HEK293 (cell line): ENCODE data around the gene GLRX2.

Experiments used
- BCL11A ChIP-seq: fragments of 450-650 bp; formaldehyde crosslinking; IDR thresholded peaks from 2 replicates; pipeline ENCODE4 v1.5.1; 2016; ENCODE audit warnings: low read depth, missing biosample characterization, missing genetic modification characterization
- BCL6B ChIP-seq: fragments of 450-650 bp; formaldehyde crosslinking; IDR thresholded peaks from 2 replicates; pipeline ENCODE4 v1.5.1; 2017; ENCODE audit warnings: missing biosample characterization, missing genetic modification characterization
- GFI1B ChIP-seq: fragments of 450-650 bp; formaldehyde crosslinking; IDR thresholded peaks from 2 replicates; pipeline ENCODE4 v1.5.1; 2016; ENCODE audit warnings: missing biosample characterization, missing genetic modification characterization
- HIC1 ChIP-seq: fragments of 450-650 bp; formaldehyde crosslinking; IDR thresholded peaks from 2 replicates; pipeline ENCODE4 v1.5.1; 2016; ENCODE audit warnings: missing biosample characterization, missing genetic modification characterization
- HOXA7 ChIP-seq: sonication (generic); formaldehyde crosslinking; IDR thresholded peaks from 2 replicates; pipeline ENCODE4 v1.8.1; 2022; ENCODE audit warnings: missing genetic modification reagents, borderline replicate concordance
- HOXC10 ChIP-seq: sonication (generic); formaldehyde crosslinking; IDR thresholded peaks from 2 replicates; pipeline ENCODE4 v1.8.1; 2023; ENCODE audit warnings: mild to moderate bottlenecking, missing genetic modification reagents
- MEIS1 ChIP-seq: sonication (generic); formaldehyde crosslinking; IDR thresholded peaks from 2 replicates; pipeline ENCODE4 v1.8.1; 2022; ENCODE audit warnings: missing genetic modification reagents, mild to moderate bottlenecking, borderline replicate concordance
- SP7 ChIP-seq: fragments of 450-650 bp; formaldehyde crosslinking; IDR thresholded peaks from 2 replicates; pipeline ENCODE4 v1.5.1; 2016; ENCODE audit warnings: missing biosample characterization, missing genetic modification characterization
- ZBTB1 ChIP-seq: fragments of 450-650 bp; formaldehyde crosslinking; IDR thresholded peaks from 2 replicates; pipeline ENCODE4 v1.5.1; 2016; ENCODE audit warnings: missing biosample characterization, missing genetic modification characterization
- ZBTB17 ChIP-seq: fragments of 450-650 bp; formaldehyde crosslinking; IDR thresholded peaks from 2 replicates; pipeline ENCODE4 v1.5.1; 2016; ENCODE audit warnings: missing biosample characterization, missing genetic modification characterization
- ZBTB26 ChIP-seq: fragments of 450-650 bp; formaldehyde crosslinking; optimal IDR thresholded peaks from 2 replicates; pipeline ENCODE3; 2016; ENCODE audit warnings: missing biosample characterization, mild to moderate bottlenecking, missing genetic modification characterization
- ZBTB7A ChIP-seq: fragments of 450-650 bp; formaldehyde crosslinking; IDR thresholded peaks from 2 replicates; pipeline ENCODE4 v1.5.1; 2016; ENCODE audit warnings: low read depth, missing biosample characterization, missing genetic modification characterization
- ZFP69B ChIP-seq: fragments of 450-650 bp; formaldehyde crosslinking; IDR thresholded peaks from 2 replicates; pipeline ENCODE4 v1.5.1; 2016; ENCODE audit warnings: missing biosample characterization, missing genetic modification characterization
- ZNF146 ChIP-seq: fragments of 450-650 bp; formaldehyde crosslinking; IDR thresholded peaks from 2 replicates; pipeline ENCODE4 v1.5.1; 2016; ENCODE audit warnings: missing biosample characterization, missing genetic modification characterization
- ZNF19 ChIP-seq: fragments of 450-650 bp; formaldehyde crosslinking; IDR thresholded peaks from 2 replicates; pipeline ENCODE4; 2016; ENCODE audit warnings: missing biosample characterization, missing genetic modification characterization, low read depth
- ZNF24 ChIP-seq: fragments of 450-650 bp; formaldehyde crosslinking; IDR thresholded peaks from 2 replicates; pipeline ENCODE4 v1.5.1; 2016; ENCODE audit warnings: missing biosample characterization, missing genetic modification characterization
- ZNF274 ChIP-seq, 2 experiments: fragments of 200-500 bp in 1 of 2; fragments of 450-650 bp in 1 of 2; sonication (Bioruptor generic) in 1 of 2; formaldehyde crosslinking in 1 of 2; IDR thresholded peaks; 2 replicates each; pipeline versions ENCODE4 v1.5.1 to v1.6.1; 2014 to 2016; ENCODE audit warnings: borderline replicate concordance in 1 of 2, inconsistent platforms in 1 of 2, low read length in 1 of 2, missing biosample characterization in 1 of 2, missing genetic modification characterization in 1 of 2
- ZNF366 ChIP-seq: fragments of 450-650 bp; formaldehyde crosslinking; conservative IDR thresholded peaks from 2 replicates; pipeline ENCODE4 v1.5.1; 2016; ENCODE audit warnings: missing biosample characterization, missing genetic modification characterization
- ZNF423 ChIP-seq: fragments of 450-650 bp; formaldehyde crosslinking; IDR thresholded peaks from 2 replicates; pipeline ENCODE4 v1.5.1; 2016; ENCODE audit warnings: missing biosample characterization, missing genetic modification characterization
- ZNF548 ChIP-seq: fragments of 450-650 bp; formaldehyde crosslinking; IDR thresholded peaks from 2 replicates; pipeline ENCODE4 v1.5.1; 2016; ENCODE audit warnings: missing biosample characterization, missing genetic modification characterization
- ZNF621 ChIP-seq: fragments of 450-650 bp; formaldehyde crosslinking; IDR thresholded peaks from 2 replicates; pipeline ENCODE4 v1.5.1; 2017; ENCODE audit warnings: missing biosample characterization, missing genetic modification characterization
- ZNF664 ChIP-seq: fragments of 450-650 bp; formaldehyde crosslinking; IDR thresholded peaks from 2 replicates; pipeline ENCODE4 v1.5.1; 2016; ENCODE audit warnings: missing biosample characterization, missing genetic modification characterization
- ZNF701 ChIP-seq: fragments of 450-650 bp; formaldehyde crosslinking; IDR thresholded peaks from 2 replicates; pipeline ENCODE4 v1.5.1; 2016; ENCODE audit warnings: missing biosample characterization, missing genetic modification characterization
- ZNF791 ChIP-seq: fragments of 450-650 bp; formaldehyde crosslinking; IDR thresholded peaks from 2 replicates; pipeline ENCODE4 v1.5.1; 2016; ENCODE audit warnings: missing biosample characterization, missing genetic modification characterization
- TF ChIP-seq, protein P1 (sequence below): fragments of 450-650 bp; formaldehyde crosslinking; IDR thresholded peaks from 2 replicates; pipeline ENCODE4 v1.5.1; 2016; ENCODE audit warnings: missing biosample characterization, missing genetic modification characterization, borderline replicate concordance
- TF ChIP-seq, protein P2 (sequence below): fragments of 450-650 bp; formaldehyde crosslinking; IDR thresholded peaks from 2 replicates; pipeline ENCODE4 v1.5.1; 2016; ENCODE audit warnings: missing biosample characterization, missing genetic modification characterization
- TF ChIP-seq, protein P3 (sequence below): fragments of 450-650 bp; formaldehyde crosslinking; IDR thresholded peaks from 2 replicates; pipeline ENCODE4 v1.5.1; 2016; ENCODE audit warnings: missing biosample characterization, missing genetic modification characterization
- TF ChIP-seq, protein P4 (sequence below): fragments of 450-650 bp; formaldehyde crosslinking; IDR thresholded peaks from 2 replicates; pipeline ENCODE4 v1.5.1; 2016; ENCODE audit warnings: missing biosample characterization, missing genetic modification characterization
- TF ChIP-seq, protein P5 (sequence below): fragments of 450-650 bp; formaldehyde crosslinking; IDR thresholded peaks from 2 replicates; pipeline ENCODE4 v1.5.1; 2016; ENCODE audit warnings: missing biosample characterization, missing genetic modification characterization

Gene GLRX2

DNA sequence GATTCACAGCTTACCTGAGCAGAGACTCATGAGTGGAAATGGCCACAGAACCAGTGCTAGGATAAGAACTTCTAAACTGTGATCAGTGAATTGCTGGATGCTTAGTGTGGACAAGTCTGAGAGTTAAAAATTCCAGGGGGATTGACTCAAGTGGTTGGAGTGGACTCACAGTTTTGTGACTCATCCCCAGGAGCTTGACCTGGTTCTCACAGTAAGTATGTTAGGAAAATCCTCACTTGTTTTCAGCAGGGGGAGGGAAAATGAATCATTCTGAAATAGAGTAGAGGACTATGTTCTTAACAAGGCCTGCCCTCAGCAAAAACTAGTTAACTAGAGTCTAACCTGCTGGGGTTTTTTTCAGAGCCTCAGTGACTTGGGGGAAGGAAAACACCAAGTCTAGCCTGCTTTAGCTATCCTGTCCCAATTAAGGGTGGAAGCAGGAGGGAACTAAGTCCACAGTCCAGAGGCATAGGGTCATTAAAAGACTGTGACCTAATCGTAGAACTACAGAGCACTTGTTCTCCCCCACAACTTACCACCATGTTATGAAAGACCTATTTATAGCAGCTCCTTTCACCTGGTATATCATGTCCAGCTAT is 10.5 kb upstream of the GLRX2 start (continued):
- TF ChIP-seq HIC1 (tag by site-specific recombination) (no peak), HOXA7 (CRISPR knock-in tag) (no peak), ZBTB26 (tag by site-specific recombination) (no peak), ZNF274 (IDR thresholded peaks at IDR 0.05; ENCODE audit: low read length) (no peak), ZNF274 (tag by site-specific recombination; IDR thresholded peaks at IDR 0.05; ENCODE audit: borderline replicate concordance) (no peak), BCL11A (no peak), ZBTB7A (tag by site-specific recombination) (no peak), ZBTB17 (no peak), ZNF701 (tag by site-specific recombination) (no peak), BCL6B (tag by site-specific recombination) (no peak), ZNF24 (no peak), ZNF366 (tag by site-specific recombination) (peak; percentile 76), ZFP69B (no peak), MEIS1 (no peak), ZNF791 (tag by site-specific recombination) (no peak), ZNF664 (no peak), HOXC10 (no peak), ZNF548 (tag by site-specific recombination) (no peak), ZBTB1 (tag by site-specific recombination) (no peak), ZNF146 (tag by site-specific recombination) (no peak), ZNF621 (tag by site-specific recombination) (no peak), ZNF19 (tag by site-specific recombination) (no peak), SP7 (tag by site-specific recombination) (peak; percentile 56), GFI1B (no peak), ZNF423 (no peak)
- TF ChIP-seq, protein P1, sequence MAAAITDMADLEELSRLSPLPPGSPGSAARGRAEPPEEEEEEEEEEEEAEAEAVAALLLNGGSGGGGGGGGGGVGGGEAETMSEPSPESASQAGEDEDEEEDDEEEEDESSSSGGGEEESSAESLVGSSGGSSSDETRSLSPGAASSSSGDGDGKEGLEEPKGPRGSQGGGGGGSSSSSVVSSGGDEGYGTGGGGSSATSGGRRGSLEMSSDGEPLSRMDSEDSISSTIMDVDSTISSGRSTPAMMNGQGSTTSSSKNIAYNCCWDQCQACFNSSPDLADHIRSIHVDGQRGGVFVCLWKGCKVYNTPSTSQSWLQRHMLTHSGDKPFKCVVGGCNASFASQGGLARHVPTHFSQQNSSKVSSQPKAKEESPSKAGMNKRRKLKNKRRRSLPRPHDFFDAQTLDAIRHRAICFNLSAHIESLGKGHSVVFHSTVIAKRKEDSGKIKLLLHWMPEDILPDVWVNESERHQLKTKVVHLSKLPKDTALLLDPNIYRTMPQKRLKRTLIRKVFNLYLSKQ (tag by site-specific recombination), result no peak
- TF ChIP-seq, protein P2, sequence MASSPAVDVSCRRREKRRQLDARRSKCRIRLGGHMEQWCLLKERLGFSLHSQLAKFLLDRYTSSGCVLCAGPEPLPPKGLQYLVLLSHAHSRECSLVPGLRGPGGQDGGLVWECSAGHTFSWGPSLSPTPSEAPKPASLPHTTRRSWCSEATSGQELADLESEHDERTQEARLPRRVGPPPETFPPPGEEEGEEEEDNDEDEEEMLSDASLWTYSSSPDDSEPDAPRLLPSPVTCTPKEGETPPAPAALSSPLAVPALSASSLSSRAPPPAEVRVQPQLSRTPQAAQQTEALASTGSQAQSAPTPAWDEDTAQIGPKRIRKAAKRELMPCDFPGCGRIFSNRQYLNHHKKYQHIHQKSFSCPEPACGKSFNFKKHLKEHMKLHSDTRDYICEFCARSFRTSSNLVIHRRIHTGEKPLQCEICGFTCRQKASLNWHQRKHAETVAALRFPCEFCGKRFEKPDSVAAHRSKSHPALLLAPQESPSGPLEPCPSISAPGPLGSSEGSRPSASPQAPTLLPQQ, result no peak
- TF ChIP-seq, protein P3, sequence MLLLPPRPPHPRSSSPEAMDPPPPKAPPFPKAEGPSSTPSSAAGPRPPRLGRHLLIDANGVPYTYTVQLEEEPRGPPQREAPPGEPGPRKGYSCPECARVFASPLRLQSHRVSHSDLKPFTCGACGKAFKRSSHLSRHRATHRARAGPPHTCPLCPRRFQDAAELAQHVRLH, result no peak
- TF ChIP-seq, protein P4, sequence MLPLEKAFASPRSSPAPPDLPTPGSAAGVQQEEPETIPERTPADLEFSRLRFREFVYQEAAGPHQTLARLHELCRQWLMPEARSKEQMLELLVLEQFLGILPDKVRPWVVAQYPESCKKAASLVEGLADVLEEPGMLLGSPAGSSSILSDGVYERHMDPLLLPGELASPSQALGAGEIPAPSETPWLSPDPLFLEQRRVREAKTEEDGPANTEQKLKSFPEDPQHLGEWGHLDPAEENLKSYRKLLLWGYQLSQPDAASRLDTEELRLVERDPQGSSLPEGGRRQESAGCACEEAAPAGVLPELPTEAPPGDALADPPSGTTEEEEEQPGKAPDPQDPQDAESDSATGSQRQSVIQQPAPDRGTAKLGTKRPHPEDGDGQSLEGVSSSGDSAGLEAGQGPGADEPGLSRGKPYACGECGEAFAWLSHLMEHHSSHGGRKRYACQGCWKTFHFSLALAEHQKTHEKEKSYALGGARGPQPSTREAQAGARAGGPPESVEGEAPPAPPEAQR (tag by site-specific recombination), result no peak
- TF ChIP-seq, protein P5, sequence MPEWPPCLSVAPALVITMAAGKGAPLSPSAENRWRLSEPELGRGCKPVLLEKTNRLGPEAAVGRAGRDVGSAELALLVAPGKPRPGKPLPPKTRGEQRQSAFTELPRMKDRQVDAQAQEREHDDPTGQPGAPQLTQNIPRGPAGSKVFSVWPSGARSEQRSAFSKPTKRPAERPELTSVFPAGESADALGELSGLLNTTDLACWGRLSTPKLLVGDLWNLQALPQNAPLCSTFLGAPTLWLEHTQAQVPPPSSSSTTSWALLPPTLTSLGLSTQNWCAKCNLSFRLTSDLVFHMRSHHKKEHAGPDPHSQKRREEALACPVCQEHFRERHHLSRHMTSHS (tag by site-specific recombination), result no peak
